GM18505 (cell line): Measurements from ENCODE around the gene NUMB.

Experiments
- ATAC-seq: cut with Tn5 transposase; IDR thresholded peaks from one replicate; pipeline ENCODE4 v1.9.1; 2021; ENCODE audit not compliant: unreplicated experiment
- POLR2A ChIP-seq: IDR thresholded peaks from 4 replicates; pipeline ENCODE4 v1.6.1; 2011; ENCODE audit warnings: borderline replicate concordance; ENCODE audit not compliant: insufficient read depth, insufficient read length; ENCODE audit errors: extremely low read depth

NUMB gene

DNA sequence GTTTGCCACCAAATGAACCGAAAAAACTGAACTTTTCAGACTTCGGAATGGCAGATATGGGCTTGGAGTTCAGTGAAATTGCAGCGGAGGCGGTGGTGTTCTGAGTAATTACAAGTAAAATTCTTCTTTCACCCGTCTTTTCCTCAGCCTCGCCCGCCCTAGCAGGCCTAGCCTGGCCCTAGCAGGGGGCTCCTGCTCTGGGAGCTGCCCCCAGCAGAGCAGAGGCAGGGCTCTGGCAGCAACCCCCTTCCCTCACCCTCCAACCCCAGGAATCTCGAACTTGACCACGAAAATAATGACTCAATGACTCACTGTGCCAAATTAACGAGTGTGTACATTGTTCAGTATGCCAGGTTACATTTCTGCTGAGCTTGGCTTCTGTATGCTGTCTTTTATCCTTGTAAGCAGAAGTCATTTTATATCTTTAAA lies 219.9 kb downstream of the NUMB start:
- no peak for ATAC-seq
- no peak for TF ChIP-seq POLR2A

DNA sequence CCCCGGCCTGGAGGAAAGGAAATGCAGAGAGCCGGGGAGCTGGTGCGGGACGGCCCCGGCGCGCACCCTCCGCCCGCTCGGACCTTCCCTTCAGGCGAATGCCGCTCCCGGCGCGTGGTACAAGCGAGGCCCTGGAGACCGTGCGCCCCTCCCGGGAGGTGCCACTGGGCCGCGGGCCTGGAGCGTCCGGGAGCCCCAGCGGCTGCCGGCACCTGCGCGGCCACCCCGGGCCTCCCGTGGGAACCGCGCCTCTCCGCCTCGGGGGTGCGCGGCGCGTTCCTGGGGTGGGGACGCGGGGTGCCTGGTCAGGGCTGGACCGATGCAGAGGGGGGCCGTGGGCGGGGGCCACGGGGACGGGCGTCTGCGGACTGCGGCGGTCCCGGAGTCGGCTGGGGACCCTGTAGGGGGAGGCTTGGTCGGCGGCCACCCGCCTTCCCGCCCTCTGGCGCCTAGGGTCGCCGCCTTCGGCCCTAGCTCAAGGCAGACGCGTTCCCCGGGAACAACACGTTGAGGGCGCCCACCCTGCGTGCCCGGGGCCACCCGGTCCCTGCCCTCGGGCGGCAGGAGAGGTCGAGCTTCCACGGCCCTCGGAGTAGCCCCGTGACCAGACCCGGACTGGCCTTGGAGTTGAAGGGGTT lies 220.4 kb downstream of the NUMB start:
- TF ChIP-seq POLR2A, result no peak
- no peak for ATAC-seq

DNA sequence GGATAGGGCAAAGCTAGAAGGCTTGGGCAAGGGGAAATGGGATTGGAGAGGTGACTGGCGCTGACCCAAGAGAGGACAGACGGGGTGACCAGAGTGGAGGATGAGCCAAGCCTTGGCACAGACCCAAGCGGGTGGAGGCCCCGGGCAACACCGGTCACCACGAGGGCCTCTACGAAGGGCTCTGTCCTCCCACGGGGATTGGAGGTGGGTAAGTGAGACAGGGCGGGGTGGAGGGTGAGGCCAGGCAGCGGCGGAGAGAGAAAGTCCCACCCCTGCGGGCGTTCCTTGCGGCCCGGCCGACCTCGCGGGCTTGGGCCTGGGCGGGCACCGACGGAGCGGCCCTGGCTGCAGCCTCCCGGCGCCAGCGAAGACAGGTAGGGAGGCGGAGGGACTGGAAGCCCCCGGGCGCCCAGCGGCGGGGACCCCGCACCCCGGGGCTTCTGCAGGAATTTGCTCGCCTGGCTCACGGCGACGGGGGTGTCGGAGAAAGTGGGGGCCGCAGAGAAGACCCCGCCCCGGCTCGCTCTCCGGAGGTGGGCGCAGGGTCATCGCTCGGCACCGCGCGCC lies 221.0 kb downstream of the NUMB start, which contains the start of gene PAPLN:
Gene PAPLN (plus strand): TSS at position 288 of the 567 bp plus-strand sequence. CDS start 2,273 bp downstream, outside the sequence.
- no peak for ATAC-seq
- no peak for TF ChIP-seq POLR2A

DNA sequence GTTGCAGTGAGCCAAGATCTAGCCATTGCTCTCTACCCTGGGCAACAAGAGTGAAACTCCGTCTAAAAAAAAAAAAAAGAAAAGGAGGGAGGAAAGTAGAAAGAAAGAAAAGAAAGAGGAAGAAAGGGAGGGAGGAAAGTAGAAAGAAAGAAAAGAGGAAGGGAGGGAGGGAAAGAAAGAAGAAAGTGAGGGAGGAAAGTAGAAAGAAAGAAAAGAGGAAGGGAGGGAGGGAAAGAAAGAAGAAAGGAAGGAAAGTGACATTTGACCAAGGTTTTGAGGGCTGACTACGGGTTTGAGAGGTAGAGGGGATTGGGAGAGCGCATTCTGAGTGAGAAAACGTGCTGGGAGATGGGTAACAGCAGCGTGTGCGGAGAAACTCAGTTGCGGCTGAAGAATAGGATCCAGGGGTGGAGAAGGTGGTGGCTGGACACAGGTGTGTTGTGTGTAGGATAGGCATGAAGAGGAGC lies 221.6 kb downstream of the NUMB start:
- TF ChIP-seq POLR2A, result no peak
- no peak for ATAC-seq

DNA sequence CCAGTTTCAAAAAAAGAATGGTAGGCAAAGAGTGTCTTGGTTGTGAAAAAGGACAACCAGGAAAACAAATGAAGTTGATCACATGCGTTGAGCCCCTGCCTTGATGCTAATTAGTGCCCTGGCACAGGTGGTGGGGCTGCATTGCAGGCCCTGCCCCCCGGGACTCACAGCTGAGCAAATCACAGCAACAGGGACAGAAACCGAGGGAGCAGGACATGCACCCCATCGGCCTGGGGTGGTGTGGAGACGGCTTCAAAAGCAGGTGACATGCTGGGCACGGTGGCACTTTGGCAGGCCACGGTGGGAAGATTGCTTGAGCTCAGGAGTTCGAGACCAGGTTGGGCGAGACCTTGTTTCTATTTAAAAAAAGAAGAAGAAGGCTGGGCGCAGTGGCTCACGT lies 222.2 kb downstream of the NUMB start:
- TF ChIP-seq POLR2A, result no peak
- no peak for ATAC-seq

DNA sequence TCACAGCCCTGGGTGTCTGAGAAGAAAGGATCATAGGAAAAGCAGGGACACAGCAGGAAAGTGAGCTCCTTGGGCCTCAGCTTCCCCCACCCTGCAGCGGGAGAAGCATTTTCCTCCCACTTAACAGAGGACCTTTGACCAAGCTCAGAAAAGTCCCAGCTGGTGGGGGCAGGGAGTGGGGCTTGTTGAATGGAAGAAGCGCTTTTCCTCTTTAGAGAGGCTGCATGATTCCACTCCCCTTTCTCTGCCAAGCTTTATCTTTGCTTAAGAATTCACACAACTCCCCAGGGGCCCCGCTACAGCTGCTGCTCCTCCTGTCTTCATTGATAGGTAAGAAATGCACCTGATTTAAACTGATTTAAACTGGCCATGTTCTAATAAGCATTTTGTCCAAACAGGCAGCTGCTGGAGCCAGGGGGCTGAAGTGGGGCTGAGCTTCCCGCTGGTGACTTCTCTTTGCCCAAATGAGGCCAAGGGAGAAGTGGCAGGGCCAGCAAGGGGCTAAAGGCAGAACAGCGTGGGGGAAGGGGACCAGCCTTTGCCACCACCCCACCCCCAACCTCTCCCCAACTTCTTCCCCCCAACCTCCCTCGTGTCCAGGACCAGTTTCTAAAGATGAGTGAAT lies 222.7 kb downstream of the NUMB start:
- ATAC-seq, result no peak

DNA sequence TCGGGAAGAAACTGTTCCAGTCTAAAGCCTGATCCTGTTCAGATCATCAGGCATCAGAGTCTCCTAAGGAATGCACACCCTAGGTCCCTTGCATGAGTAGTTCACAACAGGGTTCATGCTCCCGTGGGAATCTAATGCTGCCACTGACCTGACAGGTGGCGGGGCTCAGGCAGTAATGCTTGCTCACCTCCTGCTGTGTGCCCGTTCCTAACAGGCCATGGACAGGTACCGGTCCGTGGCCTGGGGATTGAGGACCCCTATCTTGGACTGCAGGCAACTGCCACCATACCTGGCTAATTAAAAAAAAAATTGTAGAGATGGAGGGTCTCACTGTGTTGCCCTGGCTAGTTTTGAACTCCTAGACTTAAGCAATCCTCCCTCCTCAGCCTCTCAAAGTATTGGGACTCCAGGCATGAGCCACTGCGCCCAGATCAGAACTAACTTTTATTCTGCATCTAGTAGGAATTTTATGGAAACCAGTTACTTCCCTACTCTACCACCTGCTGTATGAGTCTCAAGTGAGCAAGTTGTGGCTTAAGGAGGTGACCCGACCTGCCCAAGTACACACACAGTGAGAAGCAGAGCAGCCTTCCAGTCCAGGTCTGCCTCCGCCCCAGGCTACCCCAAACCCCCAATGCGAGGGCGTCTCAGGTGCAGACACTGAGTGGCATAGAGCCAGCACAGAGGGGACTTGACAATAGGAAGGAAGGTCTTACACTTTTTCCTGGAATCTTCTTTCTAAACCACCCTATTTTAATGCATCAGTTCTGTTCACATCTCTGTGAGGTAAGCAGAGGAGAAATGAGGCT lies 223.6 kb downstream of the NUMB start:
- no peak for ATAC-seq
- TF ChIP-seq POLR2A, result no peak

More for the DNA sequence above, 222.7 kb downstream of the NUMB start:
- no peak for TF ChIP-seq POLR2A

DNA sequence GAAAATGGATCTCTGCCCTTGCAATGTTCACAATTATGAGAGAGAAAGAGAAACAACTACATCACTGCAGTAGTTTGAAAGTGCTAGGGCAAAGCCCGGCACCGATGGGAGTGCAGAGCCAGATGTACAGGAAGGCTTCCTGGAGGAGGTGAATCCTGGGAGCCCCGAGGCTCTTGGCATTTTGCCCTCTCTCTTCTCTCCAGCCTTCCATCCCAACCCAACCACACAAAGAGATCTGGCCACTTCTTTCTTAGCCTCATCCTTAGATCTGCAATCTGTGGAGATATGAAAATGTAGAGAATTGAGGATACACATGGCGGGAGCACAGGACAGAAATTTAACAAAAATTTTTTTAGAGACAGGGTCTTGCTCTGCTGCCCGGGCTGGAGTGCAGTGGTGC lies 224.3 kb downstream of the NUMB start:
- no peak for TF ChIP-seq POLR2A
- ATAC-seq, result no peak

DNA sequence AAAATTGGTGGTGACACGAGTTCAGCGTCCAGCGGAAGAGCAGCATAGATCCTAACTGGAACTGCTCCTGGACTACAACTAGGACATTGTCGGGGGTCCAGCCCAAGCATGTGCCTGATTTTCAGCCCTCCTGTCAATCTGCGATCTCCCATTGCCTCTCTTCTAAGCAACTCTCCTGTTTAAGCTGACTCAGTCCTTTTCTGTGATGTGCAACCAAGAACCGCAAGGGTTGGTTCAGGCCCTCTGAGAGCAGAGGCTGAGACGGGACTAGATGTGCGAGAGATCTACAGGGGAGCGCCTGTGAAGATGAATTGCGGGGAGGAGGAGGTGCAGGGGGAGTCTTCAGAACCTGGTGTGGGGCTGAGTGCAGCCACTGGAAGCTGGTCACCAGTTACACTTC lies 224.8 kb downstream of the NUMB start:
- ATAC-seq, result no peak
- TF ChIP-seq POLR2A, result no peak

DNA sequence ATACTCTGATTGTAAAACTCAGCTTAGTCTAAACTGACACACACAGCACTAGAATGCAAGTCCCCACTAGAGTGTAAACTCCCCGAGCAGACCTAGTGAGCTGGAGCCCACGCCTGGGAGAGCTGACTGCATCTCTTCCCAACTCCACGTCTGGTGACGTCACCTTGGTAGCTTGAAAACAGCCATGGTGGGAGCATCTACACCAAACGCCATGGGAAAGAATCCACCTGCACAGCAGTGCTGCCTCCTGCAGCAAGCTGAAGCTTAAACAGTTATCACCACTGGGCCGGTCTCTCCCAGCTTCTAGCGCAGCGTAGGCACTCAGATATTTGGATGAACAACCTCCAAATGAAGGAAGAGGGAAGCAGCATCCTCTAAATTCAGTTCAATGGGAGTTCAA lies 225.4 kb downstream of the NUMB start:
- no peak for ATAC-seq
- no peak for TF ChIP-seq POLR2A

DNA sequence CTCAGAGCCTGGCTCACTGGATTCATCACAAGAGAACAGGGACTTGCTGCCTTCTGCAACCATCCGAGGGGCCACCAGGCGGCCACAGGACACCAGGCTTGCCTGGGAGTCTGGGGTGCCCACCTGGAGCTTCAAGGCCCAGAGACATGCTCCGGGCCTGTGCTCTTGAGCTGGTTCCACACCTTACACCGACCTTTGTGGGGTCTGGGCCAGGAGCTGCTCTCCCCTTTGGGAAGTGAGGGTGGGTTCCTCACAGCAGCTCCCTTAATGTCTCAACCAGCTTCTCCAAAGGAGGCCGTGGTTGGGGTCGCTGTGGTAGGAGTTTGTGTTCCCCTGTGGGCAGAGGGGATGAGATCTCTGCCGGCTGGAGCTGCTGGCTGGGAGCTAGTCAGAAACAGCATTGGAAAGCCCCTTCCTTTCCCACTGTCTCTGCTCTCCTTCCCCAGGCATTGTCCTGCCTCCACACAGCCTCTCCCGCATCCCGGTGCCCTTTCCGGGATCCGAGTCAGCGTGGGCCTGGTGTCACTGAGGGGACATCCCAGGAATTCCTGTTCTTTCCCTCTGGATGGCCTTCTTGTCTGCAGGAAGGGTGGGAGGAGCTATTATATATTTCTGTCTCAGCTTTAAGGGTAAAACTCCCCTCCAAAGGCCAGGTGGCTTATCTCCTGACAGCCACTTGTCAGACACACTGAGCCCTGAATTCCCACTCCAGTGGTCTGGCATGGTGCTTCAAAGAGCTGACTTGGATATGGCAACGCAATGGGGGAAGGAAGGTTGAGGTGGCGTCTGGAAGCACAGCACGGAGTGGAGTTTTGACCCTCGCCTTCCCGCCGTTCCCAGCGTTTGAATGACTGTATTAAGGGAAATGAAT lies 226.1 kb downstream of the NUMB start:
- no peak for TF ChIP-seq POLR2A
- no peak for ATAC-seq

DNA sequence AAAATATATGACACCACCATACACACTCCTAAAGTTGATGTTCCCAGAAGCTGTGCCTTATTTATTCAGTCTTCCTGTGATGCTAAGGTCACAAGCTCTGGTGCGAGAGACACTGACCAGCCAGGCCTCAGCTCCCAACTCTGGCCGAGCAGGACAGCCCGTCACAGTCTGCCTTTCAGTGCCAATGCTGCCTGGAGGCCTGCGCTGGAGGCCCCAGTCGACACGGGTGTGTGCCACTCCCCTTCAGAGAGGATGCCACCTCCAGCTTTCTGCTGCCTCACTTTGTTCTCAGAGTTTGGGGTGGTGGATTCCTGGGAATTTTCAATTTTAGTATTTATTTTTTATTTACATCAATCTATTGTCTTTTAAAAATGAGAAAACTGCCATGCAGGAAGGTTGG lies 228.3 kb downstream of the NUMB start:
- ATAC-seq, result no peak
- no peak for TF ChIP-seq POLR2A

DNA sequence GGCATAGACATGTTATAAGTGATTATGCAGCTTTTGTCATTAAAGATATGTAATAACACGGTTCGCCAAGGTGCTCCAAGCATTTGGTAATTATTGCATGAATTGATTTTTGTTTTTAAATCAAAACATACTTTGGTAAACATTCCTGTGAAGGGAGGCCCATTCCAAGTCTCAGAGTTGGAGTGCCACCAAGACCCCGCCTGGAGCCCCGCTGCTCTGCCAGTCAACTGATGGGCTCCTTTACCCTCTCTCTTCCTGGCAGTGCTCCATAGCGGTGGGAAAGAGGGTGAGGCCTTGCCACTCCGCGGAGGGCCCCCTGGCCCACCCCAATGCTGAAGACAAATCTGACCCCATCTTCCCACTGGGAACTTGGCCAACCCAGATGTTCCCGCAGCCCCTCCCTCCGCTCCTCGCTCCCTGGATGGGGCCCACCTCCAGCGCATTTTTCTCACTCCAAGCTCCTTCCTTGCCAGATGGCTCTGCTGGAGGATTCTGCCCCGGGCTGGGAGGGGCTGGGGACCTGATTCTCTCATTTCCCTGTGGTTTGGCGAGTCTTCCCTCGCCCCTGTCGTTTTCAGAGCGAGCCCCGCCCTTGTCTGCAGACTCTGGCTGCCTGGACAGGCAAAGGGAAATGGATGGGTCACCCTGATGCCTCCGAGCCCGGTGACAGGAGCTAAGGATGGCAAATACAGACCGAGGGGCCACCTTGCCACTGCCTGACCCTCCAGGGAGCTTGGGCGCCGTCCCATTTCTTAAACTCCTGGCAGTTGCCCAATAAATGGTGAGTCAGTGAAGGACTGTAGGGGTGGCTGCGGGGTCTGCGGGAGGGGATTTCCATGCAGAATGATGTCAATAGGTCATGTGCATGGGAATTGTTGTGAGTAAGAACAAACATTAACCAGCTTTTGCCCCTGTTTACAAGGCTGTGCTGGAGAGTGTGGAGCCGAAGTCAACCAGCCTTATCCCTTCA lies 230.2 kb downstream of the NUMB start:
- no peak for ATAC-seq
- no peak for TF ChIP-seq POLR2A
